Gastrocnemius medialis (tissue), 4 donors: Measurements from ENCODE around the gene ADARB2.

ENCODE experiments used
- POLR2A ChIP-seq, 2 donors: fragments of 450-650 bp; IDR thresholded peaks; one replicate each; pipeline ENCODE4 v1.6.1; 2017; ENCODE audit warnings: antibody characterized with exemption in 2 of 2, mild to moderate bottlenecking in 2 of 2, moderate library complexity in 2 of 2
- TF ChIP-seq, protein P1 (sequence below), 5 experiments: fragments of 450-650 bp in 3 of 5; fragments of 200-600 bp in 2 of 5; sonication (generic) in 2 of 5; IDR thresholded peaks in 4 of 5; conservative IDR thresholded peaks in 1 of 5; 1 replicate in 4 of 5; 2 replicates in 1 of 5; pipeline ENCODE4 v1.5.1; 2016 to 2019; ENCODE audit warnings: antibody characterized with exemption in 5 of 5, mild to moderate bottlenecking in 3 of 5, moderate library complexity in 3 of 5

DNA sequence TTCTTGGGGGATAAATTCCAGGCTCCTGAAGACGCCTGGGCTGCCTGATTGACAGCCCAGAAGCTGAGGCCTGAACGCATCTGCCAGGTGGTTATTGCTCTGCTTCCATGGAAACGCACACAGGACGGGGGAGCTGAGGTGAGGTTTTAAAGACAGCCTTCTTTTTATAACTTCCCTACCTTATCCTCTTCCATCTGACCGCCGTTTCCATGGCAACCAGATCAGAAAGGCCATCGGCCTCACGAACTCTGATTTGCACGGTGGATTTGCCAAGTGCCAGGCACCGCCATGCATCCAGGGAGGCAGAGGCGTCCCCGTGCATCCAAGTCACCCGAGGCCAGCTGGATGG, 260.9 kb downstream of the ADARB2 start:
- TF ChIP-seq, protein P1, sequence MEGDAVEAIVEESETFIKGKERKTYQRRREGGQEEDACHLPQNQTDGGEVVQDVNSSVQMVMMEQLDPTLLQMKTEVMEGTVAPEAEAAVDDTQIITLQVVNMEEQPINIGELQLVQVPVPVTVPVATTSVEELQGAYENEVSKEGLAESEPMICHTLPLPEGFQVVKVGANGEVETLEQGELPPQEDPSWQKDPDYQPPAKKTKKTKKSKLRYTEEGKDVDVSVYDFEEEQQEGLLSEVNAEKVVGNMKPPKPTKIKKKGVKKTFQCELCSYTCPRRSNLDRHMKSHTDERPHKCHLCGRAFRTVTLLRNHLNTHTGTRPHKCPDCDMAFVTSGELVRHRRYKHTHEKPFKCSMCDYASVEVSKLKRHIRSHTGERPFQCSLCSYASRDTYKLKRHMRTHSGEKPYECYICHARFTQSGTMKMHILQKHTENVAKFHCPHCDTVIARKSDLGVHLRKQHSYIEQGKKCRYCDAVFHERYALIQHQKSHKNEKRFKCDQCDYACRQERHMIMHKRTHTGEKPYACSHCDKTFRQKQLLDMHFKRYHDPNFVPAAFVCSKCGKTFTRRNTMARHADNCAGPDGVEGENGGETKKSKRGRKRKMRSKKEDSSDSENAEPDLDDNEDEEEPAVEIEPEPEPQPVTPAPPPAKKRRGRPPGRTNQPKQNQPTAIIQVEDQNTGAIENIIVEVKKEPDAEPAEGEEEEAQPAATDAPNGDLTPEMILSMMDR (IDR thresholded peaks at IDR 0.05 in 4 of 5, conservative IDR thresholded peaks at IDR 0.05 in 1 of 5), result no peak
- no peak for TF ChIP-seq POLR2A (IDR thresholded peaks at IDR 0.05)
